PC-3 (cell line): ENCODE results near the gene LGALSL.

Experiments
- EZH2 ChIP-seq: fragments of 300-600 bp; sonication (generic); IDR thresholded peaks from one replicate; pipeline ENCODE4 v1.6.1; 2017; ENCODE audit warnings: antibody characterized with exemption, mild to moderate bottlenecking, low read length; ENCODE audit not compliant: unreplicated experiment
- TF ChIP-seq, protein P1 (sequence below): fragments of 300-600 bp; sonication (generic); conservative IDR thresholded peaks from 2 replicates; pipeline ENCODE4 v1.5.1; 2017; ENCODE audit warnings: antibody characterized with exemption, low read depth, mild to moderate bottlenecking, low read length

GRCh38 chr2:64487256-64488049 lies 33.5 kb downstream of the LGALSL start:
- TF ChIP-seq, protein P1, sequence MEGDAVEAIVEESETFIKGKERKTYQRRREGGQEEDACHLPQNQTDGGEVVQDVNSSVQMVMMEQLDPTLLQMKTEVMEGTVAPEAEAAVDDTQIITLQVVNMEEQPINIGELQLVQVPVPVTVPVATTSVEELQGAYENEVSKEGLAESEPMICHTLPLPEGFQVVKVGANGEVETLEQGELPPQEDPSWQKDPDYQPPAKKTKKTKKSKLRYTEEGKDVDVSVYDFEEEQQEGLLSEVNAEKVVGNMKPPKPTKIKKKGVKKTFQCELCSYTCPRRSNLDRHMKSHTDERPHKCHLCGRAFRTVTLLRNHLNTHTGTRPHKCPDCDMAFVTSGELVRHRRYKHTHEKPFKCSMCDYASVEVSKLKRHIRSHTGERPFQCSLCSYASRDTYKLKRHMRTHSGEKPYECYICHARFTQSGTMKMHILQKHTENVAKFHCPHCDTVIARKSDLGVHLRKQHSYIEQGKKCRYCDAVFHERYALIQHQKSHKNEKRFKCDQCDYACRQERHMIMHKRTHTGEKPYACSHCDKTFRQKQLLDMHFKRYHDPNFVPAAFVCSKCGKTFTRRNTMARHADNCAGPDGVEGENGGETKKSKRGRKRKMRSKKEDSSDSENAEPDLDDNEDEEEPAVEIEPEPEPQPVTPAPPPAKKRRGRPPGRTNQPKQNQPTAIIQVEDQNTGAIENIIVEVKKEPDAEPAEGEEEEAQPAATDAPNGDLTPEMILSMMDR: no peak
- TF ChIP-seq EZH2: no peak
